HEK293 (cell line): Measurements from ENCODE around the gene LMAN1L.

Source experiments
- CTCF ChIA-PET: fragments of 350-600 bp; formaldehyde crosslinking; extraction: SDS; loops from one replicate; lab custom pipeline; 2021; ENCODE audit warnings: antibody characterized with exemption; lab: Yijun Ruan, JAX
- POLR2A ChIA-PET: fragments of 300-600 bp; formaldehyde crosslinking; extraction: SDS; loops from one replicate; lab custom pipeline; 2020; ENCODE audit warnings: antibody characterized with exemption, inconsistent platforms; lab: Yijun Ruan, JAX
- H3K27ac ChIP-seq: fragments of 200-500 bp; sonication (Bioruptor generic); 2 replicates; pipeline ENCODE4 v1.5.1; 2014; ENCODE audit warnings: low read depth, low read length, control low read depth, inconsistent platforms; ENCODE audit errors: extremely low read depth
- H3K36me3 ChIP-seq, 2 experiments: fragments of 200-500 bp in 1 of 2; sonication (Bioruptor generic) in 1 of 2; 1 replicate in 1 of 2; 2 replicates in 1 of 2; pipeline ENCODE4 v1.5.1; 2014 to 2017; ENCODE audit warnings: inconsistent platforms in 2 of 2, low read length in 2 of 2; ENCODE audit not compliant: control insufficient read depth in 2 of 2, insufficient read depth in 1 of 2
- H3K4me1 ChIP-seq: fragments of 200-500 bp; sonication (Bioruptor generic); 2 replicates; pipeline ENCODE4 v1.5.1; 2014; ENCODE audit warnings: mild to moderate bottlenecking, low read length, inconsistent platforms; ENCODE audit not compliant: control insufficient read depth, insufficient read depth
- H3K4me3 ChIP-seq: 2 replicates; pipeline ENCODE4 v1.5.1; 2011; ENCODE audit warnings: low read depth, mild to moderate bottlenecking, control low read depth, low read length, moderate library complexity
- H3K9me3 ChIP-seq: fragments of 200-500 bp; sonication (Bioruptor generic); 2 replicates; pipeline ENCODE4 v1.5.1; 2014; ENCODE audit warnings: low read depth, low read length, inconsistent platforms; ENCODE audit not compliant: control insufficient read depth, insufficient read depth
- FEZF1 ChIP-seq: fragments of 450-650 bp; formaldehyde crosslinking; IDR thresholded peaks from 2 replicates; pipeline ENCODE4 v1.5.1; 2016; ENCODE audit warnings: missing biosample characterization, missing genetic modification characterization
- GLIS1 ChIP-seq: fragments of 450-650 bp; formaldehyde crosslinking; IDR thresholded peaks from 2 replicates; pipeline ENCODE4 v1.5.1; 2016; ENCODE audit warnings: missing biosample characterization, missing genetic modification characterization
- IKZF3 ChIP-seq: fragments of 450-650 bp; IDR thresholded peaks from 2 replicates; pipeline ENCODE4 v1.5.0; 2018; ENCODE audit warnings: missing biosample characterization, mild to moderate bottlenecking, missing genetic modification characterization, moderate library complexity
- ZBTB17 ChIP-seq: fragments of 450-650 bp; formaldehyde crosslinking; IDR thresholded peaks from 2 replicates; pipeline ENCODE4 v1.5.1; 2016; ENCODE audit warnings: missing biosample characterization, missing genetic modification characterization
- ZBTB20 ChIP-seq: fragments of 450-650 bp; formaldehyde crosslinking; IDR thresholded peaks from 2 replicates; pipeline ENCODE4 v1.5.1; 2016; ENCODE audit warnings: missing biosample characterization, missing genetic modification characterization
- ZBTB7A ChIP-seq: fragments of 450-650 bp; formaldehyde crosslinking; IDR thresholded peaks from 2 replicates; pipeline ENCODE4 v1.5.1; 2016; ENCODE audit warnings: low read depth, missing biosample characterization, missing genetic modification characterization
- ZIC2 ChIP-seq: fragments of 450-650 bp; formaldehyde crosslinking; IDR thresholded peaks from 2 replicates; pipeline ENCODE4 v1.5.1; 2016; ENCODE audit warnings: missing biosample characterization, missing genetic modification characterization
- ZNF112 ChIP-seq: fragments of 450-650 bp; formaldehyde crosslinking; IDR thresholded peaks from 2 replicates; pipeline ENCODE4 v1.5.0; 2017; ENCODE audit warnings: missing biosample characterization, missing genetic modification characterization
- ZNF155 ChIP-seq: fragments of 450-650 bp; formaldehyde crosslinking; IDR thresholded peaks from 2 replicates; pipeline ENCODE4 v1.5.1; 2016; ENCODE audit warnings: missing biosample characterization, missing genetic modification characterization
- ZNF174 ChIP-seq: fragments of 450-650 bp; formaldehyde crosslinking; IDR thresholded peaks from 2 replicates; pipeline ENCODE4 v1.5.0; 2017; ENCODE audit warnings: missing biosample characterization, mild to moderate bottlenecking, missing genetic modification characterization
- ZNF19 ChIP-seq: fragments of 450-650 bp; formaldehyde crosslinking; IDR thresholded peaks from 2 replicates; pipeline ENCODE4; 2016; ENCODE audit warnings: missing biosample characterization, missing genetic modification characterization, low read depth
- ZNF223 ChIP-seq: fragments of 450-650 bp; formaldehyde crosslinking; IDR thresholded peaks from 2 replicates; pipeline ENCODE4 v1.5.1; 2016; ENCODE audit warnings: missing biosample characterization, missing genetic modification characterization
- ZNF391 ChIP-seq: fragments of 450-650 bp; formaldehyde crosslinking; IDR thresholded peaks from 2 replicates; pipeline ENCODE4 v1.5.1; 2016; ENCODE audit warnings: low read depth, missing biosample characterization, missing genetic modification characterization, borderline replicate concordance
- ZNF658 ChIP-seq: fragments of 450-650 bp; formaldehyde crosslinking; IDR thresholded peaks from 2 replicates; pipeline ENCODE4; 2016; ENCODE audit warnings: missing biosample characterization, missing genetic modification characterization
- ZNF747 ChIP-seq: fragments of 450-650 bp; formaldehyde crosslinking; IDR thresholded peaks from 2 replicates; pipeline ENCODE4 v1.5.1; 2016; ENCODE audit warnings: missing biosample characterization, missing genetic modification characterization
- ZNF768 ChIP-seq: fragments of 450-650 bp; formaldehyde crosslinking; IDR thresholded peaks from 2 replicates; pipeline ENCODE4 v1.5.1; 2018; ENCODE audit warnings: missing biosample characterization, mild to moderate bottlenecking, missing genetic modification characterization
- ZNF777 ChIP-seq: fragments of 450-650 bp; formaldehyde crosslinking; IDR thresholded peaks from 2 replicates; pipeline ENCODE4 v1.5.1; 2017; ENCODE audit warnings: missing biosample characterization, missing genetic modification characterization, borderline replicate concordance
- ZXDB ChIP-seq: fragments of 450-650 bp; formaldehyde crosslinking; IDR thresholded peaks from 2 replicates; pipeline ENCODE4 v1.5.1; 2016; ENCODE audit warnings: missing biosample characterization, missing genetic modification characterization
- TF ChIP-seq, protein P1 (sequence below): fragments of 450-650 bp; IDR thresholded peaks from 2 replicates; pipeline ENCODE4 v1.5.1; 2018; ENCODE audit warnings: missing biosample characterization, missing genetic modification characterization
- TF ChIP-seq, protein P2 (sequence below): fragments of 450-650 bp; formaldehyde crosslinking; IDR thresholded peaks from 2 replicates; pipeline ENCODE4 v1.5.1; 2017; ENCODE audit warnings: missing biosample characterization, mild to moderate bottlenecking, missing genetic modification characterization, moderate library complexity
- TF ChIP-seq, protein P3 (sequence below): fragments of 450-650 bp; IDR thresholded peaks from 2 replicates; pipeline ENCODE4 v1.5.1; 2018; ENCODE audit warnings: missing biosample characterization, mild to moderate bottlenecking, missing genetic modification characterization
- TF ChIP-seq, protein P4 (sequence below): fragments of 450-650 bp; formaldehyde crosslinking; IDR thresholded peaks from 2 replicates; pipeline ENCODE4 v1.5.1; 2016; ENCODE audit warnings: missing biosample characterization, missing genetic modification characterization, borderline replicate concordance

Gene LMAN1L

DNA sequence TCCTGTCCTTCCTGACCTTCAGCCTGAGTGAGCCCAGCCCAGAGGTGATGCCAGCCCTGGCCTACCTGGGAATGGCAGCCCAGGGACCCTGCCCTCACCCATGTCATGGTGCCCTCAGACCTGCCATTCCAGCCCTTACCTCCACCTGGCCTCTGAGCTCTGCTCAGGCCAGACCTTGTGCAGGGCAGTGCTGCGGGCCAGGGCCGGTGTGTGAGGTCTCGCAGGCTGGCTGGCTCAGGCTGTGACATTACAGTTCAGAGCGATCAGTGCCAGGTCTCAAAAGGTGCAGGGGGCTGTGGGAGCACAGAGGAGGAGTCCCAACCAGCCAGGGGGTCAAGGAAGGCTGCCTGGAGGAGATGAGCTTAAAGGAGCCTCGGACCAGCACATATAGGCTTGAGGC, 7.4 kb downstream of the LMAN1L start:
- CTCF ChIA-PET = interaction anchor here (1.3 to 4.1 kb wide), 5 partner anchors 12 to 82 kb away, joined by 4 to 21 read pairs (median 8); no protein-coding TSS in a partner anchor
- Histone ChIP-seq H3K9me3 (no peaks in the 10 kb centered on the region), H3K4me1 (no peaks in the 10 kb centered on the region), H3K4me3 (no peak overlapping the region), H3K36me3 (no peaks in the 10 kb centered on the region), H3K27ac (no peak overlapping the region)
- no peak for TF ChIP-seq ZNF19 (tag by site-specific recombination)
- TF ChIP-seq ZNF777 (tag by site-specific recombination) = no peak
- no peak for TF ChIP-seq ZNF223 (tag by site-specific recombination)
- no peak for TF ChIP-seq ZNF155 (tag by site-specific recombination)
- no peak for TF ChIP-seq ZXDB (tag by site-specific recombination)
- no peak for TF ChIP-seq ZNF747 (tag by site-specific recombination)
- TF ChIP-seq ZNF658 (tag by site-specific recombination) = no peak
- TF ChIP-seq ZNF391 = no peak
- TF ChIP-seq, protein P1, sequence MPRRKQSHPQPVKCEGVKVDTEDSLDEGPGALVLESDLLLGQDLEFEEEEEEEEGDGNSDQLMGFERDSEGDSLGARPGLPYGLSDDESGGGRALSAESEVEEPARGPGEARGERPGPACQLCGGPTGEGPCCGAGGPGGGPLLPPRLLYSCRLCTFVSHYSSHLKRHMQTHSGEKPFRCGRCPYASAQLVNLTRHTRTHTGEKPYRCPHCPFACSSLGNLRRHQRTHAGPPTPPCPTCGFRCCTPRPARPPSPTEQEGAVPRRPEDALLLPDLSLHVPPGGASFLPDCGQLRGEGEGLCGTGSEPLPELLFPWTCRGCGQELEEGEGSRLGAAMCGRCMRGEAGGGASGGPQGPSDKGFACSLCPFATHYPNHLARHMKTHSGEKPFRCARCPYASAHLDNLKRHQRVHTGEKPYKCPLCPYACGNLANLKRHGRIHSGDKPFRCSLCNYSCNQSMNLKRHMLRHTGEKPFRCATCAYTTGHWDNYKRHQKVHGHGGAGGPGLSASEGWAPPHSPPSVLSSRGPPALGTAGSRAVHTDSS (tag by site-specific recombination) = no peak
- no peak for TF ChIP-seq IKZF3 (tag by site-specific recombination)
- POLR2A ChIA-PET = no interaction called here

DNA sequence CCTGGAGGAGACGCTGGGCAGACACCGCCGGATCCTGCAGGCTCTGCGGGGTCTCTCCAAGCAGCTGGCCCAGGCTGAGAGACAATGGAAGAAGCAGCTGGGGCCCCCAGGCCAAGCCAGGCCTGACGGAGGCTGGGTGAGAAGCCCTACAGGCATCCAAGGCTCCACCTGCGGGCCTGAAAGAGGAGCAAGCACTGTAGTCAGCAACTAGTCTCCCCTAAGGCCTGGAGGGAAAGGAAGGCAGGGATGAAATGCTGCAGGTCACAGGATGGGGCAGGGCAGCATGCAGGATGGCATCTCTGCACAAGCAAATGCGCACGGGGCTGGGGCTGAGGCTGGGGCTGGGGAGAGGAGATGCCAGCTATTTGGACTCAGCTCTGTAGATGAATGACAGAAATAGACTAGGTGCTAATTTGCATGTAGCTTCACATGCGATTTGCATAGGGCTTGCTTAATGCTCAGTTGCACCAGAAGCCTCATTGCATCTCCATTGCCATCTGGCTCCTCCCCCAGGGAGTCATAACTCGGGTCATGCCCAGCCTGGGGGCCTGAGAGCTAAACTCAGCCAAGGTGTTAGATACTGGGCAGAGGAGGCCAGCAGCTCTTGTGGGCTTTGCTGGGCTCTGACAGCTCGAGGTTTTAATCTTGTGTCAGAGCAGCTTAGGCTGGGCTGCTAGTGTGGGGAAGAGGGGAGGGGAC, 8.6 kb downstream of the LMAN1L start:
- TF ChIP-seq GLIS1 (tag by site-specific recombination) (peak; percentile 67), ZBTB7A (no peak), ZIC2 (tag by site-specific recombination) (peak; percentile 25; the same call in 1 of the 2 replicates), ZNF112 (tag by site-specific recombination) (no peak), ZBTB17 (tag by site-specific recombination) (peak; percentile 71)
- TF ChIP-seq, protein P2, sequence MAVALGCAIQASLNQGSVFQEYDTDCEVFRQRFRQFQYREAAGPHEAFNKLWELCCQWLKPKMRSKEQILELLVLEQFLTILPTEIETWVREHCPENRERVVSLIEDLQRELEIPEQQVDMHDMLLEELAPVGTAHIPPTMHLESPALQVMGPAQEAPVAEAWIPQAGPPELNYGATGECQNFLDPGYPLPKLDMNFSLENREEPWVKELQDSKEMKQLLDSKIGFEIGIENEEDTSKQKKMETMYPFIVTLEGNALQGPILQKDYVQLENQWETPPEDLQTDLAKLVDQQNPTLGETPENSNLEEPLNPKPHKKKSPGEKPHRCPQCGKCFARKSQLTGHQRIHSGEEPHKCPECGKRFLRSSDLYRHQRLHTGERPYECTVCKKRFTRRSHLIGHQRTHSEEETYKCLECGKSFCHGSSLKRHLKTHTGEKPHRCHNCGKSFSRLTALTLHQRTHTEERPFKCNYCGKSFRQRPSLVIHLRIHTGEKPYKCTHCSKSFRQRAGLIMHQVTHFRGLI (tag by site-specific recombination) = peak; percentile 83
- TF ChIP-seq, protein P3, sequence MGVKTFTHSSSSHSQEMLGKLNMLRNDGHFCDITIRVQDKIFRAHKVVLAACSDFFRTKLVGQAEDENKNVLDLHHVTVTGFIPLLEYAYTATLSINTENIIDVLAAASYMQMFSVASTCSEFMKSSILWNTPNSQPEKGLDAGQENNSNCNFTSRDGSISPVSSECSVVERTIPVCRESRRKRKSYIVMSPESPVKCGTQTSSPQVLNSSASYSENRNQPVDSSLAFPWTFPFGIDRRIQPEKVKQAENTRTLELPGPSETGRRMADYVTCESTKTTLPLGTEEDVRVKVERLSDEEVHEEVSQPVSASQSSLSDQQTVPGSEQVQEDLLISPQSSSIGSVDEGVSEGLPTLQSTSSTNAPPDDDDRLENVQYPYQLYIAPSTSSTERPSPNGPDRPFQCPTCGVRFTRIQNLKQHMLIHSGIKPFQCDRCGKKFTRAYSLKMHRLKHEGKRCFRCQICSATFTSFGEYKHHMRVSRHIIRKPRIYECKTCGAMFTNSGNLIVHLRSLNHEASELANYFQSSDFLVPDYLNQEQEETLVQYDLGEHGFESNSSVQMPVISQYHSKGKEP (tag by site-specific recombination) = peak; percentile 82

DNA sequence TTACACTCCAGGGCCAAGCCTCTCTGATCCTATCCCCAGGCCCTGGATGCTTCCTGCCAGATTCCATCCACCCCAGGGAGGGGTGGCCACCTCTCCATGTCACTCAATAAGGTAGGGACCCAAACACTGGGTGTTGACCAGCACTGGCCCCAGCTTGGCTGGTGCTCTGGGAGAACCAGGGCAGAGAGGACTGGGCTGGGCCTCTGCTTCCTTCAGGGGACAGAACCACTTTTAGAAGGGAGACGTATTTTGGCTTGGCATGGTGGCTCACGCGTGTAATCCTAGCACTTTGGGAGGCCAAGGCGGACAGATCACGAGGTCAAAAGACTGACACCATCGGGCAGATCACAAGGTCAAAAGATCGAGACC, 9.1 kb downstream of the LMAN1L start:
- ChIA-PET CTCF (interaction anchor here (0.6 to 1.8 kb wide), 5 partner anchors 11 to 129 kb away, joined by 3 to 6 read pairs (median 5); no protein-coding TSS in a partner anchor), POLR2A (no interaction called here)
- H3K9me3 ChIP-seq = no peaks in the 10 kb centered on the region
- H3K4me1 ChIP-seq = 0 out of 2 replicates have a peak, but pooled peaks cover 2% of the 10 kb centered on the region
- no peak overlapping the region for H3K4me3 ChIP-seq
- no peaks in the 10 kb centered on the region for H3K36me3 ChIP-seq
- H3K27ac ChIP-seq = no peak overlapping the region
- TF ChIP-seq FEZF1 (tag by site-specific recombination) (no peak), ZNF174 (no peak), ZNF768 (no peak), ZBTB20 (0 out of 2 replicates have a peak, but pooled peaks have one; percentile 16)
- TF ChIP-seq, protein P4, sequence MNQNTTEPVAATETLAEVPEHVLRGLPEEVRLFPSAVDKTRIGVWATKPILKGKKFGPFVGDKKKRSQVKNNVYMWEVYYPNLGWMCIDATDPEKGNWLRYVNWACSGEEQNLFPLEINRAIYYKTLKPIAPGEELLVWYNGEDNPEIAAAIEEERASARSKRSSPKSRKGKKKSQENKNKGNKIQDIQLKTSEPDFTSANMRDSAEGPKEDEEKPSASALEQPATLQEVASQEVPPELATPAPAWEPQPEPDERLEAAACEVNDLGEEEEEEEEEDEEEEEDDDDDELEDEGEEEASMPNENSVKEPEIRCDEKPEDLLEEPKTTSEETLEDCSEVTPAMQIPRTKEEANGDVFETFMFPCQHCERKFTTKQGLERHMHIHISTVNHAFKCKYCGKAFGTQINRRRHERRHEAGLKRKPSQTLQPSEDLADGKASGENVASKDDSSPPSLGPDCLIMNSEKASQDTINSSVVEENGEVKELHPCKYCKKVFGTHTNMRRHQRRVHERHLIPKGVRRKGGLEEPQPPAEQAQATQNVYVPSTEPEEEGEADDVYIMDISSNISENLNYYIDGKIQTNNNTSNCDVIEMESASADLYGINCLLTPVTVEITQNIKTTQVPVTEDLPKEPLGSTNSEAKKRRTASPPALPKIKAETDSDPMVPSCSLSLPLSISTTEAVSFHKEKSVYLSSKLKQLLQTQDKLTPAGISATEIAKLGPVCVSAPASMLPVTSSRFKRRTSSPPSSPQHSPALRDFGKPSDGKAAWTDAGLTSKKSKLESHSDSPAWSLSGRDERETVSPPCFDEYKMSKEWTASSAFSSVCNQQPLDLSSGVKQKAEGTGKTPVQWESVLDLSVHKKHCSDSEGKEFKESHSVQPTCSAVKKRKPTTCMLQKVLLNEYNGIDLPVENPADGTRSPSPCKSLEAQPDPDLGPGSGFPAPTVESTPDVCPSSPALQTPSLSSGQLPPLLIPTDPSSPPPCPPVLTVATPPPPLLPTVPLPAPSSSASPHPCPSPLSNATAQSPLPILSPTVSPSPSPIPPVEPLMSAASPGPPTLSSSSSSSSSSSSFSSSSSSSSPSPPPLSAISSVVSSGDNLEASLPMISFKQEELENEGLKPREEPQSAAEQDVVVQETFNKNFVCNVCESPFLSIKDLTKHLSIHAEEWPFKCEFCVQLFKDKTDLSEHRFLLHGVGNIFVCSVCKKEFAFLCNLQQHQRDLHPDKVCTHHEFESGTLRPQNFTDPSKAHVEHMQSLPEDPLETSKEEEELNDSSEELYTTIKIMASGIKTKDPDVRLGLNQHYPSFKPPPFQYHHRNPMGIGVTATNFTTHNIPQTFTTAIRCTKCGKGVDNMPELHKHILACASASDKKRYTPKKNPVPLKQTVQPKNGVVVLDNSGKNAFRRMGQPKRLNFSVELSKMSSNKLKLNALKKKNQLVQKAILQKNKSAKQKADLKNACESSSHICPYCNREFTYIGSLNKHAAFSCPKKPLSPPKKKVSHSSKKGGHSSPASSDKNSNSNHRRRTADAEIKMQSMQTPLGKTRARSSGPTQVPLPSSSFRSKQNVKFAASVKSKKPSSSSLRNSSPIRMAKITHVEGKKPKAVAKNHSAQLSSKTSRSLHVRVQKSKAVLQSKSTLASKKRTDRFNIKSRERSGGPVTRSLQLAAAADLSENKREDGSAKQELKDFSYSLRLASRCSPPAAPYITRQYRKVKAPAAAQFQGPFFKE = no peak

More for the DNA sequence above, 8.6 kb downstream of the LMAN1L start:
- no peaks in the 10 kb centered on the region for H3K9me3 ChIP-seq
- H3K4me3 ChIP-seq = no peak overlapping the region
- ChIA-PET CTCF (interaction anchor here (0.6 to 1.8 kb wide), 8 partner anchors 12 to 129 kb away, joined by 3 to 7 read pairs (median 4); no protein-coding TSS in a partner anchor), POLR2A (no interaction called here)
- no peak overlapping the region for H3K27ac ChIP-seq
- no peaks in the 10 kb centered on the region for H3K36me3 ChIP-seq
- no peaks in the 10 kb centered on the region for H3K4me1 ChIP-seq
